Measurements from ENCODE around the gene RUNX2. TPM values are rescaled to one million over a fixed set of nuclear protein-coding genes. Genes with fewer than 3 reads are reported as not detected.

Gene RUNX2
- total RNA-seq, 3 donors from 2014 or later, result 2.0 to 4.4 (median 3.4) TPM

GRCh38 chr6:45297320-45297719, 30.8 kb upstream of the RUNX2 start:
- intact Hi-C loops (cut with DNase I, micrococcal nuclease), result no loop called here
- no peaks in the 10 kb centered on the region for H3K4me1 ChIP-seq (ENCODE audit: low read depth)
- H3K36me3 ChIP-seq (ENCODE audit: low read depth), result no peaks in the 10 kb centered on the region
- DNase-seq (no peak), ATAC-seq (no peak)
- no peak for TF ChIP-seq CTCF (IDR thresholded peaks at IDR 0.05)
- no peaks in the 10 kb centered on the region for H3K9me3 ChIP-seq
- H3K4me3 ChIP-seq, result no peak overlapping the region

- no peak for TF ChIP-seq CTCF (IDR thresholded peaks at IDR 0.05)
- intact Hi-C loops (cut with DNase I, micrococcal nuclease), result no loop called here
- Histone ChIP-seq H3K9me3 (no peaks in the 10 kb centered on the region), H3K4me1 (ENCODE audit: low read depth) (no peaks in the 10 kb centered on the region), H3K36me3 (ENCODE audit: low read depth) (no peaks in the 10 kb centered on the region), H3K4me3 (no peak overlapping the region)
- DNase-seq (no peak), ATAC-seq (no peak)
Measured at GRCh38 chr6:45299096-45299581, 29.0 kb upstream of the RUNX2 start.

- no peak for TF ChIP-seq CTCF (IDR thresholded peaks at IDR 0.05)
- Histone ChIP-seq H3K9me3 (no peaks in the 10 kb centered on the region), H3K4me3 (no peak overlapping the region), H3K4me1 (ENCODE audit: low read depth) (no peaks in the 10 kb centered on the region), H3K36me3 (ENCODE audit: low read depth) (no peaks in the 10 kb centered on the region)
- no peak for DNase-seq
- intact Hi-C loops (cut with DNase I, micrococcal nuclease), result no loop called here
- no peak for ATAC-seq
Measured at GRCh38 chr6:45300736-45301135, 27.4 kb upstream of the RUNX2 start.

- Histone ChIP-seq H3K4me3 (no peak overlapping the region), H3K36me3 (ENCODE audit: low read depth) (no peaks in the 10 kb centered on the region), H3K4me1 (ENCODE audit: low read depth) (no peaks in the 10 kb centered on the region), H3K9me3 (no peaks in the 10 kb centered on the region)
- DNase-seq (no peak), ATAC-seq (no peak)
- no peak for TF ChIP-seq CTCF (IDR thresholded peaks at IDR 0.05)
- intact Hi-C loops (cut with DNase I, micrococcal nuclease), result no loop called here
Measured at GRCh38 chr6:45301348-45302142, 26.6 kb upstream of the RUNX2 start.

GRCh38 chr6:45302832-45303231, 25.3 kb upstream of the RUNX2 start:
- intact Hi-C loops (cut with DNase I, micrococcal nuclease), result no loop called here
- no peak for ATAC-seq
- TF ChIP-seq CTCF (IDR thresholded peaks at IDR 0.05), result no peak
- Histone ChIP-seq H3K4me3 (no peak overlapping the region), H3K36me3 (ENCODE audit: low read depth) (no peaks in the 10 kb centered on the region), H3K9me3 (no peaks in the 10 kb centered on the region), H3K4me1 (ENCODE audit: low read depth) (no peaks in the 10 kb centered on the region)
- DNase-seq, result no peak
